ENCODE results near the gene IFT172.
A peak's percentile ranks its signal among the peaks of the same experiment; 100 is the strongest.
"Not testable (repeated sequence)": the region's sequence is repeated elsewhere in the genome, so short reads cannot be mapped to it uniquely, and the experiment has no call there.

The IFT172 gene

GRCh38 chr2:27493948-27494283 lies 4.4 kb upstream of the IFT172 start:
- no peak for DNase-seq (ENCODE audit: low spot score)

GRCh38 chr2:27492557-27492956 lies 3.0 kb upstream of the IFT172 start:
- no peak for DNase-seq (ENCODE audit: low spot score)

GRCh38 chr2:27489118-27489497 lies 435 bp downstream of the IFT172 start:
- DNase-seq (ENCODE audit: low spot score): peak; percentile 37

- DNase-seq (ENCODE audit: low spot score): no peak
Observed at GRCh38 chr2:27485496-27485895, 4.0 kb downstream of the IFT172 start.

- DNase-seq (ENCODE audit: low spot score): no peak
Observed at GRCh38 chr2:27471961-27472360, 17.6 kb downstream of the IFT172 start.

- DNase-seq (ENCODE audit: low spot score): no peak
Observed at GRCh38 chr2:27464443-27464842, 25.1 kb downstream of the IFT172 start.

GRCh38 chr2:27461118-27461517 lies 28.4 kb downstream of the IFT172 start:
- DNase-seq (ENCODE audit: low spot score): no peak

- no peak for DNase-seq (ENCODE audit: low spot score)
Observed at GRCh38 chr2:27453968-27454367, 35.6 kb downstream of the IFT172 start.

- no peak for DNase-seq (ENCODE audit: low spot score)
Observed at GRCh38 chr2:27451095-27451494, 38.4 kb downstream of the IFT172 start.

GRCh38 chr2:27448381-27448780 lies 41.2 kb downstream of the IFT172 start:
- no peak for DNase-seq (ENCODE audit: low spot score)

GRCh38 chr2:27446057-27446456 lies 43.5 kb downstream of the IFT172 start:
- DNase-seq (ENCODE audit: low spot score): no peak

GRCh38 chr2:27445615-27446014 lies 43.9 kb downstream of the IFT172 start:
- no peak for DNase-seq (ENCODE audit: low spot score)

- DNase-seq (ENCODE audit: low spot score): no peak
Observed at GRCh38 chr2:27445155-27445554, 44.4 kb downstream of the IFT172 start.

GRCh38 chr2:27442920-27443282 lies 46.6 kb downstream of the IFT172 start:
- DNase-seq (ENCODE audit: low spot score): no peak

GRCh38 chr2:27441958-27442919 lies 47.3 kb downstream of the IFT172 start, which contains the start of gene KRTCAP3:
TSS of gene KRTCAP3 (plus strand) at chr2:27442381. CDS start at chr2:27442413, 32 bp downstream.
- DNase-seq (ENCODE audit: low spot score): peak; percentile 41

- no peak for DNase-seq (ENCODE audit: low spot score)
Observed at GRCh38 chr2:27441226-27441926, 48.2 kb downstream of the IFT172 start.

GRCh38 chr2:27435628-27436027 lies 53.9 kb downstream of the IFT172 start:
- no peak for DNase-seq (ENCODE audit: low spot score)

- DNase-seq (ENCODE audit: low spot score): no peak
Observed at GRCh38 chr2:27431395-27431794, 58.1 kb downstream of the IFT172 start.

GRCh38 chr2:27428978-27429541 lies 60.5 kb downstream of the IFT172 start:
- DNase-seq (ENCODE audit: low spot score): peak; percentile 89

- DNase-seq (ENCODE audit: low spot score): peak; percentile 94
Observed at GRCh38 chr2:27428213-27428977, 61.1 kb downstream of the IFT172 start, which contains the start of gene NRBP1. TSS of gene NRBP1 (plus strand) at chr2:27428631. CDS start at chr2:27433274, 4,643 bp downstream.

GRCh38 chr2:27427863-27428212 lies 61.7 kb downstream of the IFT172 start:
- DNase-seq (ENCODE audit: low spot score): no peak

GRCh38 chr2:27425039-27425438 lies 64.5 kb downstream of the IFT172 start:
- not testable (repeated sequence) for DNase-seq (ENCODE audit: low spot score)

All from D341Med (cell line).